Neuronal stem cell (in vitro differentiated cells): Measurements from ENCODE around the gene TMEM207.

Experiments used
- DNase-seq: peaks from one replicate; pipeline ENCODE4 v3.0.0-alpha.2; 2013; ENCODE audit warnings: low spot score
- H2AFZ ChIP-seq: one replicate; pipeline ENCODE4 v1.6.1; 2013; ENCODE audit warnings: mild to moderate bottlenecking, low read length, inconsistent platforms
- H2AK5ac ChIP-seq: 2 replicates; pipeline ENCODE4 v1.6.1; 2013; ENCODE audit warnings: low read depth, mild to moderate bottlenecking, inconsistent platforms, low read length, moderate library complexity, mixed read lengths
- H2BK120ac ChIP-seq: 2 replicates; pipeline ENCODE4 v1.6.1; 2013; ENCODE audit warnings: low read depth, mild to moderate bottlenecking, inconsistent platforms, low read length, moderate library complexity, mixed read lengths
- H2BK12ac ChIP-seq: one replicate; pipeline ENCODE4 v1.6.1; 2013; ENCODE audit warnings: low read length, inconsistent platforms
- H2BK15ac ChIP-seq: 2 replicates; pipeline ENCODE4 v1.6.1; 2013; ENCODE audit warnings: mild to moderate bottlenecking, low read length, inconsistent platforms, mixed read lengths
- H2BK5ac ChIP-seq: one replicate; pipeline ENCODE4 v1.6.1; 2013; ENCODE audit warnings: inconsistent platforms, mild to moderate bottlenecking, low read length, moderate library complexity
- H3K14ac ChIP-seq: one replicate; pipeline ENCODE4 v1.6.1; 2013; ENCODE audit warnings: low read length, inconsistent platforms
- H3K18ac ChIP-seq: 2 replicates; pipeline ENCODE4 v1.6.1; 2013; ENCODE audit warnings: low read length, inconsistent platforms
- H3K23ac ChIP-seq: 2 replicates; pipeline ENCODE4 v1.6.1; 2013; ENCODE audit warnings: low read depth, mild to moderate bottlenecking, mixed read lengths, low read length, inconsistent platforms; ENCODE audit not compliant: poor library complexity
- H3K27ac ChIP-seq: replicated peaks from 3 replicates; pipeline ENCODE4 v1.5.1; 2013; ENCODE audit warnings: low read length, inconsistent platforms
- H3K27me3 ChIP-seq, 3 experiments: 2 replicates each; pipeline ENCODE4 v1.6.1; 2013; ENCODE audit warnings: low read length in 3 of 3, mild to moderate bottlenecking in 2 of 3, inconsistent platforms in 1 of 3, low read depth in 1 of 3, mixed read lengths in 1 of 3, moderate library complexity in 1 of 3; ENCODE audit not compliant: control insufficient read depth in 3 of 3, insufficient read depth in 3 of 3
- H3K36me3 ChIP-seq, 2 donors: replicated peaks in 1 of 2; 2 replicates each; pipeline ENCODE4 v1.6.1; 2013; ENCODE audit warnings: low read length in 2 of 2; ENCODE audit not compliant: control insufficient read depth in 2 of 2, insufficient read depth in 2 of 2
- H3K4ac ChIP-seq: 2 replicates; pipeline ENCODE4 v1.6.1; 2013; ENCODE audit warnings: inconsistent platforms, mild to moderate bottlenecking, low read length, moderate library complexity
- H3K4me1 ChIP-seq, 2 donors: 1 replicate in 1 of 2; 2 replicates in 1 of 2; pipeline ENCODE4 v1.6.1; 2013; ENCODE audit warnings: low read length in 2 of 2, low read depth in 1 of 2; ENCODE audit not compliant: control insufficient read depth in 2 of 2, insufficient read depth in 1 of 2
- H3K4me2 ChIP-seq: one replicate; pipeline ENCODE4 v1.6.1; 2013; ENCODE audit warnings: mild to moderate bottlenecking, low read length, inconsistent platforms; ENCODE audit not compliant: insufficient read depth, poor library complexity, severe bottlenecking
- H3K4me3 ChIP-seq, 2 donors: 2 replicates each; pipeline ENCODE4 v1.5.1; 2013; ENCODE audit warnings: low read length in 2 of 2, mild to moderate bottlenecking in 2 of 2, inconsistent platforms in 1 of 2, moderate library complexity in 1 of 2
- H3K79me1 ChIP-seq: one replicate; pipeline ENCODE4 v1.6.1; 2013; ENCODE audit warnings: low read depth, mild to moderate bottlenecking, inconsistent platforms, low read length, moderate library complexity
- H3K9ac ChIP-seq: one replicate; pipeline ENCODE4 v1.6.1; 2013; ENCODE audit warnings: mild to moderate bottlenecking, low read depth, low read length, inconsistent platforms; ENCODE audit not compliant: poor library complexity
- H3K9me3 ChIP-seq, 2 donors: replicated peaks in 1 of 2; 2 replicates each; pipeline versions ENCODE3 to v1.6.1; 2013; ENCODE audit warnings: low read length in 2 of 2, mild to moderate bottlenecking in 2 of 2, inconsistent platforms in 1 of 2, low read depth in 1 of 2, mixed read lengths in 1 of 2, moderate library complexity in 1 of 2; ENCODE audit not compliant: control insufficient read depth in 2 of 2, insufficient read depth in 1 of 2
- H4K8ac ChIP-seq: one replicate; pipeline ENCODE4 v1.6.1; 2013; ENCODE audit warnings: low read depth, mild to moderate bottlenecking, inconsistent platforms, low read length, moderate library complexity
- H4K91ac ChIP-seq: one replicate; pipeline ENCODE4 v1.6.1; 2013; ENCODE audit warnings: low read length, low read depth, mild to moderate bottlenecking, inconsistent platforms; ENCODE audit not compliant: poor library complexity
- WGBS, 2 donors: extraction: QIAGEN DNeasy Blood & Tissue Kit; methylation state at CpG; one replicate each; pipeline ENCODE4 v1.1.7; 2013; ENCODE audit warnings: missing lambda C conversion rate in 2 of 2, mixed read lengths in 1 of 2; ENCODE audit not compliant: insufficient read length in 2 of 2, insufficient replicate concordance in 1 of 2; ENCODE audit errors: extremely low coverage in 2 of 2; 5-methylcytosine and 5-hydroxymethylcytosine counted together

TMEM207 gene

DNA sequence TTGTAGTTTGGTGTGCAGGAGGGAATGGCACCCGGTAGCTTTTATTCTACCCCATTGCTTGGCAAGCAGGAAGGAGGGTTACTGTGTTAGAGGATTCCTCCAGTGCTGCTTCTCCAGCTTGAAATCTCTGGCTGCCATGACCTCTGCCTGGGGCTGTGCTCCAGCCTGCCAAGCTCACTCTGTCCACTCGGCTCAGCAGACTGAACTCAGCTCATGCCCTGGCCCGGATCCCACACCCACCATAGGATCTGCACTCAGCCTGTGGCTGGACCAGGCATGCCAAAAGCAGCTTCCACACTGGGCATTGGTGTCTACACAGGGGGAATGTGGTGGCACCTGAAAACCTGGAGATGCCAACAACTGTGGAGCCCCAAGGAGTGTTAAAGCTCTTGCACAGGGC, 35.4 kb downstream of the TMEM207 start:
- Histone ChIP-seq H2BK12ac (no peak overlapping the region), H3K23ac (no peak overlapping the region), H3K36me3 (no peaks in the 10 kb centered on the region), H2AK5ac (no peak overlapping the region), H3K27me3 (no peaks in the 10 kb centered on the region), H4K91ac (no peak overlapping the region), H3K27ac (no peak overlapping the region), H3K9ac (no peak overlapping the region), H2BK15ac (no peak overlapping the region), H2BK120ac (no peak overlapping the region), H3K9me3 (no peaks in the 10 kb centered on the region), H3K4me3 (no peak overlapping the region), H2AFZ (no peak overlapping the region), H3K14ac (no peak overlapping the region), H3K18ac (no peak overlapping the region), H3K79me1 (no peaks in the 10 kb centered on the region), H2BK5ac (no peak overlapping the region), H4K8ac (no peak overlapping the region), H3K4ac (no peak overlapping the region), H3K4me1 (no peaks in the 10 kb centered on the region), H3K4me2 (no peak overlapping the region)
- WGBS, 2 donors: no CpG with 5 or more reads among the region's 3 CpGs
- no peak for DNase-seq

- no peak overlapping the region for H2BK5ac ChIP-seq
- H3K79me1 ChIP-seq: no peaks in the 10 kb centered on the region
- H3K27ac ChIP-seq: no peak overlapping the region
- H2BK15ac ChIP-seq: no peak overlapping the region
- H3K4me1 ChIP-seq: no peaks in the 10 kb centered on the region
- H2AFZ ChIP-seq: no peak overlapping the region
- H3K4ac ChIP-seq: no peak overlapping the region
- H3K9me3 ChIP-seq: no peaks in the 10 kb centered on the region
- WGBS, 2 donors: no CpG with 5 or more reads among the region's 8 CpGs
- no peak overlapping the region for H3K18ac ChIP-seq
- H3K4me3 ChIP-seq: no peak overlapping the region
- H3K36me3 ChIP-seq: no peaks in the 10 kb centered on the region
- H3K23ac ChIP-seq: no peak overlapping the region
- no peak overlapping the region for H2AK5ac ChIP-seq
- H3K4me2 ChIP-seq: no peak overlapping the region
- H2BK12ac ChIP-seq: no peak overlapping the region
- no peak overlapping the region for H2BK120ac ChIP-seq
- no peak overlapping the region for H4K91ac ChIP-seq
- H4K8ac ChIP-seq: no peak overlapping the region
- no peak overlapping the region for H3K9ac ChIP-seq
- DNase-seq: no peak
- H3K27me3 ChIP-seq: no peaks in the 10 kb centered on the region
- H3K14ac ChIP-seq: no peak overlapping the region
Observed at GRCh38 chr3:190404715-190405114, 45.0 kb downstream of the TMEM207 start.

- H4K8ac ChIP-seq: no peak overlapping the region
- no peaks in the 10 kb centered on the region for H3K36me3 ChIP-seq
- H3K14ac ChIP-seq: no peak overlapping the region
- no peak overlapping the region for H4K91ac ChIP-seq
- no peak overlapping the region for H2AK5ac ChIP-seq
- H3K4me1 ChIP-seq: no peaks in the 10 kb centered on the region
- H3K27me3 ChIP-seq: no peaks in the 10 kb centered on the region
- H2BK5ac ChIP-seq: no peak overlapping the region
- no peak overlapping the region for H3K4me2 ChIP-seq
- H2BK120ac ChIP-seq: no peak overlapping the region
- no peaks in the 10 kb centered on the region for H3K79me1 ChIP-seq
- no peak overlapping the region for H3K9ac ChIP-seq
- H3K27ac ChIP-seq: no peak overlapping the region
- no peak overlapping the region for H3K4me3 ChIP-seq
- DNase-seq: no peak
- H2BK15ac ChIP-seq: no peak overlapping the region
- no peak overlapping the region for H3K4ac ChIP-seq
- no peak overlapping the region for H3K23ac ChIP-seq
- no peaks in the 10 kb centered on the region for H3K9me3 ChIP-seq
- H2BK12ac ChIP-seq: no peak overlapping the region
- H2AFZ ChIP-seq: no peak overlapping the region
- H3K18ac ChIP-seq: no peak overlapping the region
- no CpG with 5 or more reads among the region's 4 CpGs for WGBS, 2 donors
Observed at GRCh38 chr3:190401963-190402362, 47.7 kb downstream of the TMEM207 start.

GRCh38 chr3:190399677-190400076, 50.0 kb downstream of the TMEM207 start:
- Histone ChIP-seq H3K14ac (no peak overlapping the region), H3K9me3 (no peaks in the 10 kb centered on the region), H4K91ac (no peak overlapping the region), H3K36me3 (no peaks in the 10 kb centered on the region), H2AK5ac (no peak overlapping the region), H3K23ac (no peak overlapping the region), H3K9ac (no peak overlapping the region), H3K79me1 (no peaks in the 10 kb centered on the region), H3K27me3 (no peaks in the 10 kb centered on the region), H2BK12ac (no peak overlapping the region), H2BK5ac (no peak overlapping the region), H2AFZ (no peak overlapping the region), H3K27ac (no peak overlapping the region), H3K4ac (no peak overlapping the region), H3K4me2 (no peak overlapping the region), H3K4me1 (no peaks in the 10 kb centered on the region), H4K8ac (no peak overlapping the region), H3K4me3 (no peak overlapping the region), H2BK15ac (no peak overlapping the region), H2BK120ac (no peak overlapping the region), H3K18ac (no peak overlapping the region)
- WGBS, 2 donors: no CpG with 5 or more reads among the region's 8 CpGs
- DNase-seq: no peak
